Common myeloid progenitor, CD34-positive (primary cell): ENCODE measurements around the gene EHMT2.
"Not testable (repeated sequence)": the region's sequence is repeated elsewhere in the genome, so short reads cannot be mapped to it uniquely, and the experiment has no call there.

Experiments
- CTCF ChIA-PET: fragments of 350-600 bp; sonication (Branson Sonifier 250); formaldehyde crosslinking; loops from one replicate; lab custom pipeline; 2021; ENCODE audit warnings: antibody characterized with exemption; lab: Charles Lee
- POLR2A ChIA-PET: fragments of 350-600 bp; sonication (Branson Sonifier 250); formaldehyde crosslinking; loops from one replicate; lab custom pipeline; 2021; ENCODE audit warnings: antibody characterized with exemption; lab: Charles Lee
- DNase-seq, 3 donors: peaks; one replicate each; pipeline versions ENCODE4 v3.0.0 to v3.0.0-alpha.2; 2013
- H3K27ac ChIP-seq, 2 experiments: 1 replicate in 1 of 2; 2 replicates in 1 of 2; pipeline ENCODE4 v1.7.0; 2013; ENCODE audit warnings: inconsistent platforms in 2 of 2, low read length in 2 of 2, mild to moderate bottlenecking in 2 of 2, low read depth in 1 of 2, moderate library complexity in 1 of 2; ENCODE audit not compliant: severe bottlenecking in 2 of 2, insufficient read depth in 1 of 2, poor library complexity in 1 of 2
- H3K27me3 ChIP-seq, 5 experiments: replicated peaks in 2 of 5; 1 replicate in 3 of 5; 2 replicates in 2 of 5; pipeline versions ENCODE4 v1.6.1 to v1.7.0; 2013; ENCODE audit warnings: low read length in 4 of 5, mild to moderate bottlenecking in 2 of 5, moderate library complexity in 2 of 5, inconsistent platforms in 1 of 5; ENCODE audit not compliant: insufficient read depth in 5 of 5, control insufficient read depth in 4 of 5
- H3K36me3 ChIP-seq, 4 experiments: 1 replicate in 2 of 4; 2 replicates in 2 of 4; pipeline versions ENCODE4 v1.6.1 to v1.7.0; 2013; ENCODE audit warnings: low read length in 3 of 4, control low read depth in 1 of 4, mild to moderate bottlenecking in 1 of 4; ENCODE audit not compliant: control insufficient read depth in 4 of 4, insufficient read depth in 4 of 4
- H3K4me1 ChIP-seq, 4 experiments: 1 replicate in 3 of 4; 2 replicates in 1 of 4; pipeline versions ENCODE4 v1.6.1 to v1.7.1; 2013; ENCODE audit warnings: low read length in 3 of 4, mild to moderate bottlenecking in 3 of 4, control low read depth in 1 of 4, inconsistent platforms in 1 of 4, moderate library complexity in 1 of 4; ENCODE audit not compliant: control insufficient read depth in 4 of 4, insufficient read depth in 4 of 4; ENCODE audit errors: control extremely low read depth in 1 of 4
- H3K4me3 ChIP-seq, 7 experiments: 1 replicate in 4 of 7; 2 replicates in 3 of 7; pipeline versions ENCODE4 v1.5.1 to v1.7.0; 2013; ENCODE audit warnings: mild to moderate bottlenecking in 7 of 7, low read length in 6 of 7, moderate library complexity in 6 of 7, inconsistent platforms in 2 of 7, low read depth in 2 of 7, control low read depth in 1 of 7; ENCODE audit not compliant: insufficient read depth in 4 of 7, control insufficient read depth in 1 of 7; ENCODE audit errors: extremely low read depth in 1 of 7
- H3K9me3 ChIP-seq, 5 experiments: 1 replicate in 4 of 5; 2 replicates in 1 of 5; pipeline versions ENCODE4 v1.6.1 to v1.7.1; 2013; ENCODE audit warnings: low read length in 4 of 5, mild to moderate bottlenecking in 2 of 5, inconsistent platforms in 1 of 5, low read depth in 1 of 5, moderate library complexity in 1 of 5; ENCODE audit not compliant: control insufficient read depth in 4 of 5, insufficient read depth in 2 of 5; ENCODE audit errors: control extremely low read depth in 1 of 5
- WGBS: methylation state at CpG from one replicate; pipeline ENCODE4 v1.1.5; 2013; ENCODE audit not compliant: insufficient coverage; 5-methylcytosine and 5-hydroxymethylcytosine counted together

The EHMT2 gene

DNA sequence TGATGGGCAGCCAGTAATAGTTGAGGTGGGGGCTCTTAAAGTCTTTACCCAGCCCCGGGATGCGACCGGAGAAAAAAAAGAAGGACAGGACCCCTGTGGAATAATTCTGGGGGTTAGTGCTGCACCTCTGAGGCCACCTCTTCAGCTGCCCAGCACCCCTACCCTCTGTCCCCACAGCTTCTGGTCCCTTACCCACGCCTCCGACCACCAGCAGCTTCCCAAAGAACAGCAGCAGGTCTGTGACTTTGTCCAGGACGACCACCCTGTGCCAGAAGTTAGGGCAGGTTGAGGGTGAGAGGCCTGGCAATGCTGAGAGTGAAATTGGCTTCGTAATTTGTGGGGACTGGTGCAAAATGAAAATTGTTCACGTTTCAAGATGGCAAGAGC lies 32.7 kb downstream of the EHMT2 start:
- no peaks in the 10 kb centered on the region for H3K9me3 ChIP-seq
- H3K4me3 ChIP-seq = peak overlapping the region in 1 of 7 experiments; percentile 88
- CTCF ChIA-PET = interaction anchor here (0.7 to 4.0 kb wide), 9 partner anchors 11 to 319 kb away, joined by 3 to 14 read pairs (median 5); partner anchors contain the start of gene ATP6V1G2
- peaks cover 0 to 29% (median 19%) of the 10 kb centered on the region in 4 experiments for H3K4me1 ChIP-seq
- H3K36me3 ChIP-seq = peaks cover 3 to 16% (median 10%) of the 10 kb centered on the region in 4 experiments
- H3K27me3 ChIP-seq = no peaks in the 10 kb centered on the region
- DNase-seq = no peak
- H3K27ac ChIP-seq = no peak overlapping the region
- 96% methylated on average over 6 of the region's 8 CpGs for WGBS
- POLR2A ChIA-PET = interaction anchor here (0.8 to 1.4 kb wide), 3 partner anchors 29 to 65 kb away, joined by 3 to 8 read pairs (median 5); partner anchors contain the start of gene EHMT2

DNA sequence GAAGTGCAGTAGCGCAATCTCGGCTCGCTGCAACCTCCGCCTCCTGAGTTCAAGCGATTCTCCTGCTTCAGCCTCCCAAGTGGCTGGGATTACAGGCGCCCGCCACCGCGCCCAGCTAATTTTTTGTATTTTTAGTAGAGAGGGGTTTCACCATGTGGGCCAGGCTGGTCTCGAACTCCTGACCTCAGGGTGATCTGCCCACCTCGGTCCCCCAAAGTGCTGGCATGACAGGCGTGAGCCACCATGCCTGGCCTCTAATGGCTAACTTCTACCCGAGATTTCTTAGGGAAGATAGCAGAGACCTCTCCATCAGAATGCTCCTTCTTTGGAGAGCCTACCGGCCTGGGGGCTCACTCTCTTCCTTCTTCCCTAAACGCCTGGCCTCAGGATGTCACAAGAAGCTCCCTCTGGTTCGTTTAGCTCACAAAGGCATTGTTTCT lies 33.4 kb downstream of the EHMT2 start:
- Histone ChIP-seq H3K4me3 (peak overlapping the region; percentile 41 to 96 (median 85)), H3K27ac (peak overlapping the region in 1 of 2 experiments; percentile 89), H3K36me3 (peaks cover 7 to 23% (median 14%) of the 10 kb centered on the region in 4 experiments), H3K4me1 (peaks cover 0 to 29% (median 19%) of the 10 kb centered on the region in 4 experiments)
- POLR2A ChIA-PET = interaction anchor here (0.7 to 1.4 kb wide), 4 partner anchors 34 to 234 kb away, joined by 3 to 8 read pairs (median 5); partner anchors contain the start of gene EHMT2
- CTCF ChIA-PET = interaction anchor here (0.6 to 4.0 kb wide), 12 partner anchors 12 to 357 kb away, joined by 3 to 14 read pairs (median 3); partner anchors contain the start of gene ABHD16A
- not testable (repeated sequence) for H3K9me3 ChIP-seq, H3K27me3 ChIP-seq, DNase-seq
- WGBS = 20% methylated on average over 8 of the region's 16 CpGs

DNA sequence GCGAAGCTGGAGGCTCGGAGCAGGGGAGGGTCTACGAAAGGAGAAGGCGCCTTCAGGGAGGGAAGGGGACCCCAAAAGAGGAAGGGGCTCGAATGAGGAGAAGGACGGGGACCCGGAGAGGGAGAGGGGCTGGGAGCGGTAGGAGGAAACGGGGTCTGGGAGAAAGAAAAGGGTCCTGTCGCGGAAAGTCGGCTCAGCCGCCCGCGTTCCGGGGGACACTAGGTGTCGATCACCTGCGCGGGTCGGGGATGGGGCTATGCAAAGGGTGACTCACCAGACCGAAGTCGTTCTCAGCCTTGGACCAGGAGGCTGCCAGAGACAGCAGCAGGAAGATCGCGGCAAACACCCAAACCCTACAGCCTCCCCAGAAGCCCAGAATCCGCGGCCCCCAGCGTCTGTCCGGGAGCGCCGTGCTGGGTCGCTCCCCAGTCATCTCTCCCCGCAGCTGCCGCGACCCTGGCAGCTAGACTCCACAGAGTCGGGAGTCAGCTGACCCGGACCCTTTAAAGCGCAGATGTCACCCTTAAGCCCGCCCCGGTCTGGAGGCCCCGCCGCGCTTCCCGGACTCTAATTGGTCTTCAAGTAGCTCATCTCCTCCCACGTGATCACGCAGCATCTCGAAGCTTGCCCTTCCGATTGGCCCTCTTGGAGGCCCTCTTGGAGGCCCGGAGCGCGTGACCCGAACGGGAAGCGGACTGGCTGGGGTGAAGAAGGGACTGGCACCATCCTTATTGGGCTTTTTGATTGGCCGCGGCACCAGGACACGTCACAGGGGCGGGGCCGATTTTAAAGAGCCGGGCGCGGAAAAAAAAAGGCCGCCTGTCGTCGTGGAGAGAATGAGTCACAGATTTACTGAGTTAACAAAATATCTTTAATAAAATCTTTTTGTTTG lies 34.9 kb downstream of the EHMT2 start, which contains the start of gene NEU1:
TSS of gene NEU1 (minus strand) at position 478 of the 892 bp plus-strand sequence. CDS start at position 433, 45 bp downstream.
- WGBS = under 1% methylated on average over 53 of the region's 64 CpGs
- H3K36me3 ChIP-seq = peaks cover 9 to 33% (median 14%) of the 10 kb centered on the region in 4 experiments
- H3K4me1 ChIP-seq = peaks cover 0 to 29% (median 19%) of the 10 kb centered on the region in 4 experiments
- ChIA-PET POLR2A (interaction anchor here (0.6 to 2.2 kb wide), 9 partner anchors 10 to 210 kb away, joined by 3 to 18 read pairs (median 4); partner anchors contain the start of gene BAG6), CTCF (interaction anchor here (0.6 to 4.0 kb wide), 8 partner anchors 13 to 159 kb away, joined by 3 to 14 read pairs (median 3); partner anchors contain the start of gene ABHD16A)
- H3K9me3 ChIP-seq = no peaks in the 10 kb centered on the region
- H3K4me3 ChIP-seq = peak within 1 kb of the TSS; percentile 69 to 96 (median 87)
- DNase-seq = peak; percentile 100
- H3K27ac ChIP-seq = peak within 1 kb of the TSS; percentile 66 to 89
- no peaks in the 10 kb centered on the region for H3K27me3 ChIP-seq

DNA sequence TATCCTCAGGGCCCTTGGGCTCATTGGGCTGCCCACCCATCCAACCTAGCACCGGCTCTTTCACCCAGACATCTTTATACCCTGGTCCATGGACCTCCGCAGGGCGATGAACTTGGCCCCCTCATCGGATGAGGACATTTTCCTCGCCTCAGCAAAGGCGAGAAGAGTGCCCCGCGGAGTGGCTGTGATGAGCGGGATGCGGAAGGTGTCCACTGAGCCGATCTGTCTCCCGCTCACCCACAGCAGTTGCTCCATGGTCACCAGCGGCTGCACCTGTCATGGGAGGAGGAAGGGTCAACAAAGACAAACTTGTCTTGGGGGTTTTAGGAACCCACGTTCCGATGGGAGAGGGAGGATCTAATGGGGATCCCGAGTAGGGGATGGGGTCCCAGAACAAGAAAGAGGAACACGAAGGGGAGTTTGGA lies 35.6 kb downstream of the EHMT2 start:
- Histone ChIP-seq H3K9me3 (no peaks in the 10 kb centered on the region), H3K36me3 (peaks cover 9 to 39% (median 16%) of the 10 kb centered on the region in 4 experiments), H3K4me3 (peak overlapping the region; percentile 69 to 96 (median 87)), H3K27me3 (no peaks in the 10 kb centered on the region), H3K27ac (peak overlapping the region; percentile 50 to 86), H3K4me1 (peaks cover 0 to 29% (median 19%) of the 10 kb centered on the region in 4 experiments)
- WGBS = 59% methylated on average over 15 of the region's 17 CpGs
- CTCF ChIA-PET = interaction anchor here (0.9 to 4.0 kb wide), 2 partner anchors 14 to 23 kb away, joined by 3 to 14 read pairs; no protein-coding TSS in a partner anchor
- DNase-seq = no peak
- POLR2A ChIA-PET = interaction anchor here (1.0 to 2.2 kb wide), 3 partner anchors 9 to 26 kb away, joined by 3 to 18 read pairs (median 3); no protein-coding TSS in a partner anchor

DNA sequence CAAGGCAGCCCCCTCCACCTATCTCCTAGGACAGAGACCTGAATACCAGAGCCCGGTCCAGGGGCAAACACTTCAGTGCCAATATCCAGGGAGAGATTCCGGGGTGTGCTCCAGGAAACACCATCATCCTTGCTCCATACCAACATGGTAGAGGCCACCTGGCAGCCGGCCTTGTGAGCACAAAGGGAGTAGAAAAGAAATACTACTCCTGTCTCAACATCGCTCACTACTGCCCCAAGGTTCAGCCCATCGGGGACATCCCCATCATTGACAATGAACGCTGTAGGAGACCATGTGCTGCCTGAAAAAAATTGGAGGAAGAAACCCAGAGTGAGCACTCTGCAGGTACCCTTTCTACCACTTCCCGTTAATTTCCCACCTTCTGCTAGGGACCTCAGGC lies 36.3 kb downstream of the EHMT2 start:
- no peak for DNase-seq
- Histone ChIP-seq H3K4me3 (no peak overlapping the region), H3K27ac (no peak overlapping the region), H3K36me3 (peaks cover 9 to 39% (median 16%) of the 10 kb centered on the region in 4 experiments), H3K27me3 (no peaks in the 10 kb centered on the region), H3K4me1 (peaks cover 0 to 29% (median 19%) of the 10 kb centered on the region in 4 experiments), H3K9me3 (no peaks in the 10 kb centered on the region)
- WGBS = 100% methylated on average over 4 of the region's 7 CpGs
- CTCF ChIA-PET = no interaction called here
- POLR2A ChIA-PET = no interaction called here

DNA sequence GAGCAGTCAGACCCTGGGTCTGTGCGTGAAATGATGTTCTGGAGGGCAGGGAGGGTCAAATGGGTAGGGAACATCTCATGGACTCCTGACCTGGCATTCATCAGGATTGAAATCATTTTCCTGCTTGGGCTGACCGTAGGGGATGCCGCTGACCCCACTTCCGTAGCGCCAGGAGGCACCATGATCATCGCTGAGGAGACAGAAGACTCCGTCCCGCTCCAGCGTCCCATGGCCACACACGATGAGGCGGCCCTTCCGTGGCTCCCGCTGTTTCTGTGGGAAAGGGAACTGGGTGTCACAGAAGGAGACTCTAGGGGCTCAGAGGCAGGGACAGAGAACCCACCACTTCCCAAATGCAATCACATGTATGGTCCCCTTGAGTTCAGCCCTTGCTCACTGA lies 37.1 kb downstream of the EHMT2 start:
- POLR2A ChIA-PET = no interaction called here

More for the DNA sequence above, 37.1 kb downstream of the EHMT2 start:
- H3K4me3 ChIP-seq = no peak overlapping the region
- WGBS = over 99% methylated on average over 13 of the region's 13 CpGs
- H3K27me3 ChIP-seq = no peaks in the 10 kb centered on the region
- H3K4me1 ChIP-seq = peaks cover 0 to 29% (median 19%) of the 10 kb centered on the region in 4 experiments
- CTCF ChIA-PET = interaction anchor here (1.1 to 1.2 kb wide), 2 partner anchors 15 to 22 kb away, joined by 3 to 5 read pairs; no protein-coding TSS in a partner anchor
- H3K36me3 ChIP-seq = peaks cover 9 to 39% (median 16%) of the 10 kb centered on the region in 4 experiments
- H3K27ac ChIP-seq = no peak overlapping the region
- no peaks in the 10 kb centered on the region for H3K9me3 ChIP-seq
- DNase-seq = no peak
